Panc1 (cell line): ENCODE results near the gene WWOX. TPM values are rescaled to one million over a fixed set of nuclear protein-coding genes. Genes with fewer than 3 reads are reported as not detected.

Source experiments
- ATAC-seq: fragments of 200-7000 bp; cut with Tn5 transposase; 2 replicates; pipeline ENCODE4 v1.9.1; 2020; ENCODE audit warnings: mild to moderate bottlenecking, moderate library complexity
- BruUV-seq: library from RNA; stranded (reverse); fragments of 400-500 nt; replicated peaks from 2 replicates; lab custom pipeline; 2021; lab: Mats Ljungman, UMichigan
- CTCF ChIA-PET: fragments of 300-600 bp; sonication (Branson Sonifier 250); formaldehyde crosslinking; loops from one replicate; lab custom pipeline; 2022; ENCODE audit warnings: antibody characterized with exemption; lab: Charles Lee
- POLR2A ChIA-PET: fragments of 300-600 bp; sonication (Branson Sonifier 250); formaldehyde crosslinking; loops from one replicate; lab custom pipeline; 2022; ENCODE audit warnings: antibody characterized with exemption; lab: Charles Lee
- DNase-seq: peaks from one replicate; pipeline ENCODE4 v3.0.0-alpha.2; 2010; ENCODE audit warnings: low read depth, low spot score
- H3K27ac ChIP-seq: 2 replicates; pipeline ENCODE4 v1.5.1; 2011; ENCODE audit warnings: mild to moderate bottlenecking, low read length, inconsistent platforms
- H3K27me3 ChIP-seq: fragments of 200-500 bp; sonication (Bioruptor generic); 2 replicates; pipeline ENCODE4 v1.6.0; 2014; ENCODE audit warnings: low read length, inconsistent platforms; ENCODE audit not compliant: control insufficient read depth, insufficient read depth
- H3K36me3 ChIP-seq: fragments of 200-500 bp; sonication (Bioruptor generic); 2 replicates; pipeline ENCODE4 v1.5.1; 2014; ENCODE audit warnings: inconsistent platforms, mild to moderate bottlenecking, low read length, moderate library complexity; ENCODE audit not compliant: control insufficient read depth, insufficient read depth
- H3K4me1 ChIP-seq: 2 replicates; pipeline ENCODE4 v1.5.1; 2011; ENCODE audit warnings: inconsistent platforms, mild to moderate bottlenecking, low read length, moderate library complexity; ENCODE audit not compliant: control insufficient read depth, insufficient read depth
- H3K4me3 ChIP-seq, 2 experiments: 2 replicates each; pipeline ENCODE4 v1.5.1; 2011 to 2012; ENCODE audit warnings: low read depth in 2 of 2, low read length in 2 of 2, mild to moderate bottlenecking in 2 of 2, inconsistent platforms in 1 of 2, moderate library complexity in 1 of 2
- H3K9me3 ChIP-seq: fragments of 200-500 bp; sonication (Bioruptor generic); 2 replicates; pipeline ENCODE4 v1.5.1; 2014; ENCODE audit warnings: low read depth, mild to moderate bottlenecking, inconsistent platforms, low read length, moderate library complexity; ENCODE audit not compliant: control insufficient read depth, insufficient read depth
- CTCF ChIP-seq: fragments of 450-650 bp; IDR thresholded peaks from 2 replicates; pipeline ENCODE4 v1.5.1; 2017; ENCODE audit warnings: mild to moderate bottlenecking
- POLR2AphosphoS5 ChIP-seq: IDR thresholded peaks from 2 replicates; pipeline ENCODE4 v1.6.1; 2012; ENCODE audit warnings: mild to moderate bottlenecking, low read depth, low read length, moderate library complexity
- REST ChIP-seq, 2 experiments: IDR thresholded peaks; 2 replicates each; pipeline ENCODE4 v1.6.1; 2011 to 2012; ENCODE audit warnings: low read depth in 2 of 2, control low read depth in 1 of 2, low read length in 1 of 2, mild to moderate bottlenecking in 1 of 2, moderate library complexity in 1 of 2; ENCODE audit not compliant: insufficient read depth in 1 of 2
- SIN3A ChIP-seq: IDR thresholded peaks from 2 replicates; pipeline ENCODE4 v1.6.1; 2012; ENCODE audit warnings: low read depth, mild to moderate bottlenecking, low read length, moderate library complexity, borderline replicate concordance; ENCODE audit not compliant: insufficient read depth
- TCF7L2 ChIP-seq: IDR thresholded peaks from 2 replicates; pipeline ENCODE4 v1.6.1; 2011; ENCODE audit warnings: mild to moderate bottlenecking, low read depth, low read length, inconsistent platforms
- in situ Hi-C: cut with HindIII; loops from 2 replicates; pipeline ENCODE4 v1.10.0; 2016; ENCODE audit warnings: low sequenced_read_pairs, low pct_unique_long_range_greater_than_20kb
- intact Hi-C: fragments of 100-400 bp; cut with micrococcal nuclease; formaldehyde crosslinking; loops from one replicate; pipeline ENCODE4 v1.10.0; 2022; ENCODE audit not compliant: unreplicated experiment
- total RNA-seq: library from RNA; stranded (reverse); gene quantifications from one replicate; pipeline ENCODE4 v1.2.1, GENCODE V29; 2021; ENCODE audit not compliant: unreplicated experiment

WWOX gene
- total RNA-seq, 1 experiment from 2014 or later: 12.5 TPM

- H3K4me3 ChIP-seq: no peak overlapping the region
- TF ChIP-seq CTCF (no peak), POLR2AphosphoS5 (no peak), SIN3A (no peak), TCF7L2 (no peak), REST (IDR thresholded peaks at IDR 0.05; ENCODE audit: insufficient read depth in 1 of 2, low read depth in 2 of 2, low read length in 1 of 2) (no peak)
- no peaks in the 10 kb centered on the region for H3K4me1 ChIP-seq
- ChIA-PET POLR2A (no interaction called here), CTCF (no interaction called here)
- H3K27me3 ChIP-seq: no peaks in the 10 kb centered on the region
- intact Hi-C loops: no loop called here
- in situ Hi-C loops: no loop called here
- H3K27ac ChIP-seq: no peak overlapping the region
- no peaks in the 10 kb centered on the region for H3K36me3 ChIP-seq
- no peak for DNase-seq
- no TSS peak for BruUV-seq
- H3K9me3 ChIP-seq: no peaks in the 10 kb centered on the region
- ATAC-seq: no peak
These were observed 35.6 kb downstream of the WWOX start for GRCh38 chr16:78134944-78135619.

- Histone ChIP-seq H3K9me3 (no peaks in the 10 kb centered on the region), H3K27me3 (no peaks in the 10 kb centered on the region), H3K4me3 (no peak overlapping the region), H3K36me3 (no peaks in the 10 kb centered on the region), H3K27ac (no peak overlapping the region), H3K4me1 (no peaks in the 10 kb centered on the region)
- ChIA-PET CTCF (no interaction called here), POLR2A (interaction anchor here (0.6 kb wide), 1 partner anchor 383 kb away, joined by 13 read pairs; no protein-coding TSS in a partner anchor)
- intact Hi-C loops (no loop called here), in situ Hi-C loops (no loop called here)
- no peak for ATAC-seq
- DNase-seq: no peak
- TF ChIP-seq REST (IDR thresholded peaks at IDR 0.05; ENCODE audit: insufficient read depth in 1 of 2, low read depth in 2 of 2, low read length in 1 of 2): no peak
- no peak for TF ChIP-seq SIN3A
- TF ChIP-seq POLR2AphosphoS5: no peak
- no peak for TF ChIP-seq CTCF
- TF ChIP-seq TCF7L2: no peak
- no TSS peak for BruUV-seq
These were observed 37.7 kb downstream of the WWOX start for GRCh38 chr16:78137179-78137578.
